A673 (cell line): ENCODE data around the gene RSPH4A. TPM values are rescaled to one million over a fixed set of nuclear protein-coding genes. Genes with fewer than 3 reads are reported as not detected.
A peak's percentile ranks its signal among the peaks of the same experiment; 100 is the strongest.

Experiments
- BruUV-seq: library from RNA; stranded (reverse); fragments of 400-500 nt; replicated peaks from 2 replicates; lab custom pipeline; 2021; lab: Mats Ljungman, UMichigan
- CTCF ChIA-PET: fragments of 300-600 bp; sonication (Branson Sonifier 250); formaldehyde crosslinking; loops from one replicate; lab custom pipeline; 2022; ENCODE audit warnings: antibody characterized with exemption; lab: Charles Lee
- POLR2A ChIA-PET: fragments of 300-600 bp; sonication (Branson Sonifier 250); formaldehyde crosslinking; loops from one replicate; lab custom pipeline; 2022; ENCODE audit warnings: antibody characterized with exemption; ENCODE audit not compliant: low non-redundant PET; lab: Charles Lee
- DNase-seq: peaks from one replicate; pipeline ENCODE4 v3.0.0-alpha.2; 2015; ENCODE audit warnings: low spot score
- H3K27ac ChIP-seq: fragments of 200-600 bp; sonication (generic); 2 replicates; pipeline ENCODE4 v1.5.1; 2016; ENCODE audit warnings: mixed run types, low read depth, mild to moderate bottlenecking, mixed read lengths, antibody characterized with exemption, low read length; ENCODE audit not compliant: poor library complexity, severe bottlenecking
- H3K27me3 ChIP-seq: fragments of 200-600 bp; sonication (generic); replicated peaks from 2 replicates; pipeline ENCODE4 v1.6.1; 2017; ENCODE audit warnings: mixed run types, low read depth, mild to moderate bottlenecking, mixed read lengths, antibody characterized with exemption, low read length; ENCODE audit not compliant: insufficient read depth, poor library complexity
- H3K36me3 ChIP-seq: fragments of 200-600 bp; sonication (generic); 2 replicates; pipeline ENCODE4 v1.6.1; 2016; ENCODE audit warnings: mixed run types, mild to moderate bottlenecking, mixed read lengths, antibody characterized with exemption, low read length; ENCODE audit not compliant: insufficient read depth, poor library complexity, severe bottlenecking
- H3K4me1 ChIP-seq: fragments of 200-600 bp; sonication (generic); 2 replicates; pipeline ENCODE4 v1.6.1; 2017; ENCODE audit warnings: mixed run types, mild to moderate bottlenecking, mixed read lengths, antibody characterized with exemption, low read length; ENCODE audit not compliant: insufficient read depth, poor library complexity, severe bottlenecking
- H3K4me3 ChIP-seq: fragments of 200-600 bp; sonication (generic); 2 replicates; pipeline ENCODE4 v1.5.1; 2016; ENCODE audit warnings: low read depth, mixed run types, mild to moderate bottlenecking, mixed read lengths, low read length; ENCODE audit not compliant: poor library complexity, severe bottlenecking
- H3K9me3 ChIP-seq: fragments of 200-600 bp; sonication (generic); 2 replicates; pipeline ENCODE4 v1.6.1; 2016; ENCODE audit warnings: mixed run types, low read depth, mild to moderate bottlenecking, mixed read lengths, antibody characterized with exemption, low read length; ENCODE audit not compliant: poor library complexity, severe bottlenecking
- EZH2 ChIP-seq: fragments of 200-600 bp; sonication (generic); IDR thresholded peaks from 2 replicates; pipeline ENCODE4 v1.6.1; 2017; ENCODE audit warnings: borderline replicate concordance, low read depth, mild to moderate bottlenecking, mixed read lengths, antibody characterized with exemption, low read length; ENCODE audit not compliant: poor library complexity, severe bottlenecking
- intact Hi-C: fragments of 100-400 bp; cut with micrococcal nuclease; formaldehyde crosslinking; loops from one replicate; pipeline ENCODE4 v1.10.0; 2022; ENCODE audit not compliant: unreplicated experiment
- total RNA-seq: library from RNA; stranded (reverse); gene quantifications from 2 replicates; pipeline ENCODE4 v1.2.3, GENCODE V29; 2021
- TF ChIP-seq, protein P1 (sequence below): fragments of 300-800, 200-600 bp; sonication (generic); conservative IDR thresholded peaks from 2 replicates; pipeline ENCODE4 v1.5.1; 2017; ENCODE audit warnings: low read depth, mild to moderate bottlenecking, antibody characterized with exemption, low read length, moderate library complexity, mixed read lengths

RSPH4A gene
- total RNA-seq, 1 experiment from 2014 or later = 0.26 TPM

DNA sequence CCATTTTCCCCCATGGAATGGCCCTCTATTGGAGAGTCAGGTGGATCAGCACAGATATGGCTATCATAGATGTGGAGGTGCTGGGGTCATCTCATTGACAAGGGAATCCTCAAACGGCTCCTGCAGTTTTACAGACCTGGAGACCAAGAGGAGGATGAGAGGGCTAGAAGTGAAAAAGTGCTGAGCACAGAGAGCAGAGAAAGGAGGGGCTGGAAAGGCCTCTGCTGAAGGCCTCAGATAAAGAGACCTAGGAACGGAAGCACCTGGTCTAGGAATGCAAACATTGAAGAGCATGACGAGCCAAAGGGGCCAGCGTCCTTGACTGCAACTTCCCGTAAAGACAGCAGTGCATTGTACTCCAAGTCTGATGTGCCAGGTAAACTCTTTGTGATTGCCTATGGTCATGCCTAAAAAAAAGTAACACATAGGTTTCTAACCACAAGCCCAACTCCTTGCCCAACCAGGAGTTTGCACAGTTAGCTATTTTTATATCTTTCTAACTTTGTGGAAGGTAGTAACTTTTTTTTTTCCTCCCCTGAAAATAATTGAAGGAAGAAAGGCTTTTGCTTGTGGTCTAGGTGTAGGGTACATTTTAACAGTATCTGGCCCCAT lies 15.2 kb downstream of the RSPH4A start:
- intact Hi-C loops = no loop called here
- H3K27ac ChIP-seq = no peak overlapping the region
- no peaks in the 10 kb centered on the region for H3K27me3 ChIP-seq
- no peaks in the 10 kb centered on the region for H3K36me3 ChIP-seq
- H3K9me3 ChIP-seq = no peaks in the 10 kb centered on the region
- ChIA-PET CTCF (no interaction called here), POLR2A (no interaction called here)
- no TSS peak for BruUV-seq
- H3K4me3 ChIP-seq = no peak overlapping the region
- no peaks in the 10 kb centered on the region for H3K4me1 ChIP-seq
- no peak for DNase-seq
- TF ChIP-seq, protein P1, sequence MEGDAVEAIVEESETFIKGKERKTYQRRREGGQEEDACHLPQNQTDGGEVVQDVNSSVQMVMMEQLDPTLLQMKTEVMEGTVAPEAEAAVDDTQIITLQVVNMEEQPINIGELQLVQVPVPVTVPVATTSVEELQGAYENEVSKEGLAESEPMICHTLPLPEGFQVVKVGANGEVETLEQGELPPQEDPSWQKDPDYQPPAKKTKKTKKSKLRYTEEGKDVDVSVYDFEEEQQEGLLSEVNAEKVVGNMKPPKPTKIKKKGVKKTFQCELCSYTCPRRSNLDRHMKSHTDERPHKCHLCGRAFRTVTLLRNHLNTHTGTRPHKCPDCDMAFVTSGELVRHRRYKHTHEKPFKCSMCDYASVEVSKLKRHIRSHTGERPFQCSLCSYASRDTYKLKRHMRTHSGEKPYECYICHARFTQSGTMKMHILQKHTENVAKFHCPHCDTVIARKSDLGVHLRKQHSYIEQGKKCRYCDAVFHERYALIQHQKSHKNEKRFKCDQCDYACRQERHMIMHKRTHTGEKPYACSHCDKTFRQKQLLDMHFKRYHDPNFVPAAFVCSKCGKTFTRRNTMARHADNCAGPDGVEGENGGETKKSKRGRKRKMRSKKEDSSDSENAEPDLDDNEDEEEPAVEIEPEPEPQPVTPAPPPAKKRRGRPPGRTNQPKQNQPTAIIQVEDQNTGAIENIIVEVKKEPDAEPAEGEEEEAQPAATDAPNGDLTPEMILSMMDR = no peak
- TF ChIP-seq EZH2 = no peak

DNA sequence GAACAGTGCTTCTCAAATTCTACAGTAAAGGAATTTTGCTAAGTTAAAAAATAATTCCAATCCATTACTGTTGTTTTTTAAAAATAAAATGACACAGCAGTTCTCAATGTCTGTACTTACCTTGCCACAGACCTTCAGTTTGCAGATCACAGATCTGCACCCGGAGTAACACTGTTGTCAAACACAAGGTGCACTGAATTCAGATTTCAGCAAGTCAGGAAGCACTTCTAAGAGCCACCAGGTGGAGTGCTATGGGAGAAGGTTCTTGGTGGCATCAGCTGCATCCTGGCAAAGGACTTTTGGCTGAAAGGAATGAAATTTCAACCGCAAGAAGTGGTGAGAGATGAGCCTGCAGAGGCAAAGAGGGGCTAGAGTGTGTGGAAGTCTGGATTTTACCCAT lies 17.4 kb downstream of the RSPH4A start:
- Histone ChIP-seq H3K27ac (no peak overlapping the region), H3K9me3 (no peaks in the 10 kb centered on the region), H3K4me1 (no peaks in the 10 kb centered on the region), H3K36me3 (no peaks in the 10 kb centered on the region), H3K4me3 (no peak overlapping the region), H3K27me3 (no peaks in the 10 kb centered on the region)
- no TSS peak for BruUV-seq
- ChIA-PET POLR2A (no interaction called here), CTCF (no interaction called here)
- TF ChIP-seq, protein P1 = peak; percentile 27; the same call in 1 of the 2 replicates
- TF ChIP-seq EZH2 = no peak
- intact Hi-C loops = no loop called here
- peak; percentile 23 for DNase-seq

- H3K27me3 ChIP-seq = no peaks in the 10 kb centered on the region
- no peak for DNase-seq
- no peaks in the 10 kb centered on the region for H3K4me1 ChIP-seq
- no peaks in the 10 kb centered on the region for H3K9me3 ChIP-seq
- H3K27ac ChIP-seq = no peak overlapping the region
- no peak overlapping the region for H3K4me3 ChIP-seq
- BruUV-seq = no TSS peak
- POLR2A ChIA-PET = no interaction called here
- no peak for TF ChIP-seq EZH2
- peaks cover 6% of the 10 kb centered on the region for H3K36me3 ChIP-seq
- intact Hi-C loops = loop anchor here (5.0 kb wide), 2 partner anchors 111 to 371 kb away; partner anchors contain the start of gene TSPYL1
- CTCF ChIA-PET = no interaction called here
These were observed 31.9 kb downstream of the RSPH4A start for GRCh38 chr6:116648156-116648555.

- CTCF ChIA-PET = no interaction called here
- H3K36me3 ChIP-seq = peaks cover 8% of the 10 kb centered on the region
- H3K9me3 ChIP-seq = no peaks in the 10 kb centered on the region
- H3K4me1 ChIP-seq = no peaks in the 10 kb centered on the region
- no peak overlapping the region for H3K4me3 ChIP-seq
- no peak overlapping the region for H3K27ac ChIP-seq
- intact Hi-C loops = loop anchor here (5.0 kb wide), 2 partner anchors 112 to 372 kb away; partner anchors contain the start of gene TSPYL1
- BruUV-seq = no TSS peak
- TF ChIP-seq, protein P1 = no peak
- no peak for TF ChIP-seq EZH2
- DNase-seq = no peak
- POLR2A ChIA-PET = no interaction called here
- H3K27me3 ChIP-seq = no peaks in the 10 kb centered on the region
These were observed 32.9 kb downstream of the RSPH4A start for GRCh38 chr6:116649129-116649528.
